T follicular helper cell (primary cell): ENCODE measurements around the gene ATP6V1B1.
"Not testable (repeated sequence)": the region's sequence is repeated elsewhere in the genome, so short reads cannot be mapped to it uniquely, and the experiment has no call there.

ENCODE experiments used
- DNase-seq: peaks from one replicate; pipeline ENCODE4 v3.0.0-alpha.2; 2020; ENCODE audit warnings: low read depth

ATP6V1B1 gene

DNA sequence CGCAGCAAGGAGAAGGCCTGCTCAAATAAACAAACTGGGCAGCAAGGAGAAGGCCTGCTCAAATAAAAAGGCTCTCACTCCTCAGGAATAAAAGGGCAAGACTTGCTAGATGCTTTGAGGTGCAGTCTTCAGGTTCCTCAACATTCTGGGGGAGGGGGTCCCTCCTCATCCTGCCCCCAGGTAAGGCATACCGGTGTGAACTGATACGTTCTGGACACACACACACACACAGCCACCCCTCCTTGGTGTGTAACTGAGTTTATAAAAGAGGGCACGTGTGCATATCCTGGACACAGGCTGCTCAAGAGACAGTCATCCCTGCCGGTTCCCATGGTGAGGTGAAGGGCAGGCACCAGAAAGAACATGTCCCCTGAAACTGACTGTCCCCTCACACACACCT is 54.5 kb downstream of the ATP6V1B1 start:
- no peak for DNase-seq

DNA sequence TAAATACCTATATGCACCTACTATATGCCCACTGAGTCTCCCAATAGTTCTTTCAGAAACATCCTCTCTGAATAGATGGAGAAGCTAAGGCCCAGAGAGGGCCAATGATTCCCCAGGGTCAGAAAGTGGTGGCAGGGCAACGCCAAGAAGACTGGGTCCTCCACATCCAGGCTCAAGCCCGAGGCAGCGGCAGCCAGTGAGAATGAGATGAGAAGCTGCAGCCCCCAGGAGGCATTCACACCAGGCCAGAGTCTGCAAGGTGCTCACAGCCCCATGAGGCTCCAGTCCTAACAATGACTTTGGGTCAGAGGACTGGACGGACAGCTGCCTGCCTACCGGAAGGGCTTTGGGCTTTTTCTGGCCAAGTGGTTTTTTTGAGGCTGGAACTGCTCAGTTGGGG is 55.4 kb downstream of the ATP6V1B1 start:
- no peak for DNase-seq

- no peak for DNase-seq
These were observed 56.0 kb downstream of the ATP6V1B1 start for GRCh38 chr2:70991742-70992141.

DNA sequence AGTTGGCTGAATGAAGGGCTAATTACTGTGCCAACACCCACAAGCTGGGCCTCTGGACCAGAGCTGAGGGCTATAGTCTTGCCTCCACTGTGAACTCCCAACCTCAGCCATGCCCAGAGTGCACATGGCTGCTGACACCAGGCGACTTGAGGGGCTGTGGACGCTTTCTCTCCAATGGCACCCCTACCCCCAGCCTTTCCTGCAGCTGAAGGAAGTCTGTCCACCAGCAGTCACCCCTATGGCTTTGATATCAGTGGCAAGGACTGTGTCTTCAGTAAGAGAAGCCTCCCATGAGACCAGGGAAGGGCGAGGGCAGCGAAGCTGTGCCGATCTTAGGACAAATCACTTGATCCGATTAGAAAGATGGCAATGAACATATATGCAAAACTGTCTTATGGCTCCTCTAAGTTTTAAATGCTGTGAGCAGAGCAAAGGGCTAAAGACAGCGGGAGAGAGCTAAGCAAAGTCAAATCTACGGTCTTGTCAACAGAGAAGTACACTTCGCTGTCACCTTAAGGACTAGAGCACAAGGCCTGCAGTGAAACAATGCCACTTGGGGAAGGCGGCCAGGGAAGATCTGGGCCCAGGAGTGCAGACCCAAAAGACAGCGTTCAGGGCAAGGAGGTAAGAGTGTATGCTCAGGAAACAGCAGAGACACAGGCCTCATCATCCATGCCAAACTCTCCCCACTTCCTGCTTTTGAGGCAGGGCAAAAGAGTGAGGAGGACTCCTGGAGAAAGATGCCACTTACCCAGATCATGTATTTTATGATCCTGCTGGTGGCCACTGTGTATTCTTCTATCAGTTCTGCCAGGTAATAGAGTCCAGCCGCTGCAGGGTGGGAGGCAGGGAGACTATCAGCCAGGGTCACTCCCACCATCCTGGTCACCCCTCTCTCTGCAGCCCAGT is 57.5 kb downstream of the ATP6V1B1 start:
- no peak for DNase-seq

- DNase-seq, result no peak
These were observed 58.5 kb downstream of the ATP6V1B1 start for GRCh38 chr2:70994009-70994698.

GRCh38 chr2:70994699-70995425 is 59.2 kb downstream of the ATP6V1B1 start, which contains the start of gene TEX261:
TSS of gene TEX261 (minus strand) at chr2:70994873. CDS start at chr2:70994757, 116 bp downstream.
- DNase-seq, result peak; percentile 81

- DNase-seq, result peak; percentile 48
These were observed 59.7 kb downstream of the ATP6V1B1 start for GRCh38 chr2:70995426-70995729.

DNA sequence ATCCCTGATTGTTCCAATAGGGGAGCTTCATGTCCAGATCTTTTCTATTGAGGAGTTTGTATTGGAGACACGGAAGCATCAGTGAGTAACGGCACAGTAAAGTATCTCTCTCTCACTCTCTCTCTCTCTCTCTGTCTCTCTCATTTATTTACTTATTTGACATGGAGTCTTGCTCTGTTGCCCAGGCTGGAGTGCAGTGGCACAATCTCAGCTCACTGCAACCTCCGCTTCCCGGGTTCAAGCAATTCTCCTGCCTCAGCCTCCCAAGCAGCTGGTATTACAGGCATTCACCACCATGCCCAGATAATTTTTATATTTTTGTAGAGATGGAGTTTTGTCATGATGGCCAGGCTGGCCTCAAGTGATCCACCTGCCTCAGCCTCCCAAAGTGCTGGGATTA is 63.2 kb downstream of the ATP6V1B1 start:
- DNase-seq, result not testable (repeated sequence)

DNA sequence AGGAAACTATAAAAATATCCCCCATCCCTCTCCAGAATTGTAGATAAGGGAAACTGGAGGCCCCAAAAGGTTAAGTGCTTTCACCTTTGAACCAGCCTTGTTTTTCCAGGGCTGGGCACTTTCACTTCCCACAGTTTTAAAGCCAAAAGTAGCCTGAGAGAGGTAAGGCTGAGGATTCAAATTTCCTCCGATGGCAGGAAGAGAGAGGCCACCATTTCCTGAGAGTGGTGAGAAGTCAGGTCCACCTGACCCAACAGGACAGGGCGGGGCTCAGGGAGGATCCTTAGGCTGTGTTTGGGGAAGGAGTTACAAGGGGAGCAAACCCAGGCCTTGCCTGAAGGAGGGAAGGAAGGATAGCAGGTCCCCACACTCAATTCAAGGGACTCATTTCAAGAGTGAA is 63.7 kb downstream of the ATP6V1B1 start:
- no peak for DNase-seq

GRCh38 chr2:70999931-71000330 is 64.2 kb downstream of the ATP6V1B1 start:
- not testable (repeated sequence) for DNase-seq

GRCh38 chr2:71000780-71001591 is 65.3 kb downstream of the ATP6V1B1 start:
- peak; percentile 66 for DNase-seq

DNA sequence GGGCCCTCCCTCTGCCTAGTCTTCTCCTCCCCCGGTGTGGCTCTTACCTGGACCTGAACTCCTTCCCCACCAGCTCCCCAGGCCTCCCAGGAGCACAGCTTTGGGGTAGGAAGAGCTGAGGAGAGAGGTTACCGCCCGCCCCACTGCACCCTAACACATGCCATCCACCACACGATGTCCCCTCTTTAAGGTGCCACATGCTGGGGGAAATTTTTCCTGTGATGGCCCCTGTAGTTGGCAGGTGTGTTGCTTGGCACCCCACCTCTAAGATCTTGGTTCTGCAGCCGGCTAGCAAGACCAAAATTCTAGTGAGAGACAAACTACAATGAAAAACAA is 65.9 kb downstream of the ATP6V1B1 start:
- DNase-seq, result no peak

GRCh38 chr2:71001981-71002570 is 66.4 kb downstream of the ATP6V1B1 start:
- no peak for DNase-seq

DNA sequence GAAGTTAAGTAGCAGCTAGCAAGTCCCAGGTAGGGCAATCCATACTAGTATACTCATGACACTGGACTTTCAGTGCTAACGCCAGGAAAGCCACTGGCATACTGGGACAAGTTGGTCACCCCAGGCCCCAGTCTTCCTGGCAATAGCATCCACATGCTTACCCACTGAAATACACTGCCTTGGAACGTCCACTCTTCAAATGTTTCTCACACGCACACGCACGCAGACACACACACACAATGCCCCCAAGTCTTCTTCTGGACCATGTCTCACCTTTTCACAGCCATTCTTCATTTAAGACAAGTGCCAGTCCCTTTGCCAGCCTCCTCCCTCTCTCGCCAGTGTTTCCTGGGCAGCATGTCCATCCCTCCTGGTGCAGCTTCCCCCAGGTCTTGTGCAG is 67.7 kb downstream of the ATP6V1B1 start:
- DNase-seq, result no peak

DNA sequence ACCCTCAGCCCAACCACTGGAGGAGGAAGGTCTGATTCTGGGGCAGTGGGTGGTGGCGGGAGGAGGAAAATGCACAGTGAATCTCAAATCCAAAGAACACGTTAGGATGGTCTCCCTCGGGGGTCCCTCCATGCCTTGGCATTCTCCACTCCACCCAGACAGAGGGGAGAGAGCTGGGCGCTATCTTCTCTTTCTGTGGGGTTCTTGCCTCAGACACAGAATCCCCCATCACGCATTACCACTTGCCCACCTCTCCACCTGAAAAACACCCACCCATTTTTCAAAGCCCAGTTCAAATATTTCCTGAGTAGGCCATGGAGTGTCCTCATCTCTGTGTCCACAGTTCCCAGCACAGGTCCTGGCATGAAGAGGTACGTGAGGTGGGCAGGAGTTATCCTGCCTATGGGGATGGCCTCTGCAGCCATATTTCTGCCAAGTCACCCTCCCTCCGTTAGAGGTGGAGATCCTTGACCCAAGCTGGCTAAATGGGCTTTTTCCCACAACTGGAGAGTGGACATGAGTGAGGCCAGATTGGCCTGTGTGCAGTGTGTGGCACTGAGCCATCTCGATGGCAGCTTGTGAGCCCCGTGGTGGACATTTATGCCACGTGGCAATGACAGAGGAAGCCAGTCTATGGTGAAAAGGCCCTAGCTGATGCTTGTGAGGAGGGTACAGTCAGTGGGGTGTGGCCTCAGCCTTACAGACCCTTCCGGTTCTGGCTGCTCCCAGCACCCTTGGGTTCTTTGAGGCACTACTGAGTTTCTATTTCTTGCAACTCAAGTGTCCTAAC is 68.5 kb downstream of the ATP6V1B1 start:
- DNase-seq, result no peak

DNA sequence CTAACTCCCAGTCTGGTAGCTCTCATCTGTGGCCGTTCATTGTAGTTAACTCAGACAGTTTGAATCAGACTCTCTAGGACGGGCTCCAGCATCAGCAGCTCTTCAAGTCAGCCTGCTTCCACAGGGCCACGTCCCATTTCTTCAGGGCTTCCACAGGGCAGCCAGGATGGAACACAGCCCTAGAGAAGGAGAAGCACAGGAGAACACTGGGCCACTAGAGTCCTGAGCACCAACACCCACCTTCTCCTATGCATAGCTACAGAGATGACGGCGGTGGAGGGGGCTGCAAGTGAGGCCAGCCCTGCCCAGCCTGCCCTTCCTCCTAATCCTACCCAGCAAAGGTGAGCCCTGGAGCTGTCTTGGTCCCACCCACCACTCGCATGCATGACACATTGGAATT is 69.2 kb downstream of the ATP6V1B1 start:
- DNase-seq, result no peak

DNA sequence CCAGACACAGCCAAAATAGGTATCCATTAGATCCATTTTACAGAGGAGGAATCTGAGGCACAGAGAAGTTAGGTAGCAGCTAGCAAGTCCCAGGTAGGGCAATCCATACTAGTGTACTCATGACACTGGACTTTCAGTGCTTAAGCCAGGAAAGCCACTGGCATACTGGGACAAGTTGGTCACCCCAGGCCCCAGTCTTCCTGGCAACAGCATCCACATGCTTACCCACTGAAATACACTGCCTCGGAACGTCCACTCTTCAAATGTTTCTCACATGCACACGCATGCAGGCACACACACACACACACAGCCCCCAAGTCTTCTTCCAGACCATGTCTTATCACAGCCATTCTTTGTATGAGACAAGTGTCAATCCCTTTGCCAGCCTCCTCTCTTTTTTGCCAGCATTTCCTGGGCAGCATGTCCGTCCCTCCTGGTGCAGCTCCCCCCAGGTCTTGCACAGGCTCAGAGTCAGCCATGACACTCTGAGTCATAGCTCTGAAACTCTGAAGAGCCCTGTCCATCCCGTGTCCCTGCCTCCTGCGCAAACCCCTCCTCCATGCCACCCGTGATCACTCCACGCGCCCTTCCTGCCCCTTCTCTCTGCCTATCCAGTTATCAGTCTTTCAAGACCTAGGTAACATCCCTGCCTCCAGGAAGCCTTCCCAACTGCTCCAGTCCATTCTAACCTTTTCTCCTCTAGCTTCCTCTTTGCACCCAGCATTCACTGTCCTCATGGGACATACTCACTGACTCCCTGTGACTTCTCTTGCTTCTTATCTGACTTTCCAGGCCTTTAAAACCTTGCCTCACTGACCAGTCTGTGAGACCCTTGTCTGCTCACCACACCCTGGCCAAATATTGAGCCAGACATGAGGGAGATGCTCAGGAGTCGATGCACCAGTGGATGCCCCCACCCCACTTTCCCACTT is 69.8 kb downstream of the ATP6V1B1 start:
- no peak for DNase-seq

DNA sequence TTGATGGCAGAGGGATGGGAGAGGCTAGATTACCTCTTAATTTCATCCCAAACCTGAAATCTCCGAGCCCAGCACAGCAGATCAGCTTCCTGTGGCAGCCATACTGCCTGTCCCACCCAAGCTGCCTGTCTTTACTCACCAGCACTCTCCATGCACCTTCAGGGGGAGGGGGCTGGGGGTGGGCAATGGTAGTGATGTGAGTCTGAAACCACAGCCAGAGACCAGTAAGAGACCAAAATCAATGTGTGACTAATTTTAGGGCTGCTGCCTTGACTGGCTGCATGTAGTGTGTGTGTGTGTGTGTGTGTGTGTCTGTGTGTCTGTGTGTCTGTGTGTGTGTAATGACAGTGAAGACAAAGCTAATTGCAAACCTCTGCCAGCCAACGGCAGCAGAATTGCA is 70.6 kb downstream of the ATP6V1B1 start:
- no peak for DNase-seq

- no peak for DNase-seq
These were observed 71.5 kb downstream of the ATP6V1B1 start for GRCh38 chr2:71006955-71007799.
